Left lung (tissue), 10 donors: ENCODE results near the gene SMOC1. TPM values are rescaled to one million over a fixed set of nuclear protein-coding genes. Genes with fewer than 3 reads are reported as not detected.

Experiments used
- ATAC-seq: fragments of 200-7000 bp; cut with Tn5 transposase; one replicate; pipeline ENCODE4 v1.9.1; 2020; ENCODE audit warnings: moderate library complexity
- DNase-seq, 4 donors: peaks; one replicate each; pipeline ENCODE4 v3.0.0-alpha.2; 2013 to 2020
- H3K27ac ChIP-seq, 2 donors: fragments of 200-600 bp; sonication (generic) in 1 of 2; one replicate each; pipeline versions ENCODE4 v1.5.0 to v1.8.0; 2020 to 2021
- H3K27me3 ChIP-seq, 2 donors: fragments of 200-600 bp; sonication (generic) in 1 of 2; one replicate each; pipeline versions ENCODE4 v1.5.0 to v1.8.0; 2020 to 2021
- H3K36me3 ChIP-seq, 2 donors: fragments of 200-600 bp; sonication (generic) in 1 of 2; one replicate each; pipeline versions ENCODE4 v1.5.0 to v1.8.0; 2020 to 2021
- H3K4me1 ChIP-seq, 2 donors: fragments of 200-600 bp; one replicate each; pipeline ENCODE4 v1.8.0; 2021
- H3K4me3 ChIP-seq, 2 donors: fragments of 200-600 bp; sonication (generic) in 1 of 2; one replicate each; pipeline versions ENCODE4 v1.5.0 to v1.8.0; 2020 to 2021; ENCODE audit warnings: mild to moderate bottlenecking in 1 of 2
- H3K9me3 ChIP-seq, 2 donors: fragments of 200-600 bp; sonication (generic) in 1 of 2; one replicate each; pipeline versions ENCODE4 v1.5.0 to v1.8.0; 2020 to 2021
- CTCF ChIP-seq, 2 donors: fragments of 200-600 bp; sonication (generic) in 1 of 2; IDR thresholded peaks; one replicate each; pipeline versions ENCODE4 v1.5.0 to v1.8.0; 2021; ENCODE audit warnings: antibody characterized with exemption in 2 of 2
- intact Hi-C, 2 donors: fragments of 100-400 bp; cut with DNase I; formaldehyde crosslinking; loops; one replicate each; pipeline versions ENCODE4 v1.11.2 to v1.14.2; 2022
- polyA plus RNA-seq, 6 donors: library from polyadenylated mRNA; unstranded; fragments of 120-200 nt; gene quantifications; one replicate each; pipeline ENCODE4 v1.2.1, GENCODE V29; 2013; ENCODE audit not compliant: insufficient read length in 6 of 6
- total RNA-seq, 2 donors: library from RNA; stranded (reverse); fragmentation: NEBNext Ultra II Directional; extraction: Animal tissue kit (Norgen Biotek cat#: 25700); gene quantifications; one replicate each; pipeline ENCODE4 v1.2.1, GENCODE V29; 2021
- donor health status: DM: no; HTN: yes; CAD: no.
- donor health status: DM: no; HTN: no; CAD: no.

The SMOC1 gene
- total and polyA plus RNA-seq, 8 donors, result 0.20 to 2.3 (median 1.4) TPM

GRCh38 chr14:70021548-70022220 is 142.5 kb downstream of the SMOC1 start:
- Histone ChIP-seq H3K36me3 (no peaks in the 10 kb centered on the region), H3K27me3 (no peaks in the 10 kb centered on the region), H3K9me3 (no peaks in the 10 kb centered on the region), H3K4me1 (peaks cover 0 to 19% of the 10 kb centered on the region in 2 donors), H3K27ac (no peak overlapping the region), H3K4me3 (no peak overlapping the region)
- DNase-seq (no peak), ATAC-seq (no peak)
- TF ChIP-seq CTCF (IDR thresholded peaks at IDR 0.05), result no peak
- intact Hi-C loops, result loop anchor here in 1 of 2 donors (10.0 kb wide), 1 partner anchor 207 kb away; no protein-coding TSS in a partner anchor

GRCh38 chr14:70022771-70023445 is 143.7 kb downstream of the SMOC1 start:
- DNase-seq (no peak), ATAC-seq (no peak)
- intact Hi-C loops, result loop anchor here in 1 of 2 donors (10.0 kb wide), 1 partner anchor 208 kb away; no protein-coding TSS in a partner anchor
- Histone ChIP-seq H3K4me1 (peaks cover 0 to 19% of the 10 kb centered on the region in 2 donors), H3K4me3 (no peak overlapping the region), H3K27me3 (peaks cover 0 to 9% of the 10 kb centered on the region in 2 donors), H3K36me3 (no peaks in the 10 kb centered on the region), H3K9me3 (no peaks in the 10 kb centered on the region), H3K27ac (no peak overlapping the region)
- no peak for TF ChIP-seq CTCF (IDR thresholded peaks at IDR 0.05)

GRCh38 chr14:70023871-70024270 is 144.7 kb downstream of the SMOC1 start:
- ATAC-seq (no peak), DNase-seq (no peak)
- Histone ChIP-seq H3K9me3 (no peaks in the 10 kb centered on the region), H3K27ac (no peak overlapping the region), H3K36me3 (no peaks in the 10 kb centered on the region), H3K4me1 (peaks cover 0 to 13% of the 10 kb centered on the region in 2 donors), H3K27me3 (peaks cover 0 to 19% of the 10 kb centered on the region in 2 donors), H3K4me3 (no peak overlapping the region)
- intact Hi-C loops, result loop anchor here in 1 of 2 donors (10.0 kb wide), 1 partner anchor 209 kb away; no protein-coding TSS in a partner anchor
- no peak for TF ChIP-seq CTCF (IDR thresholded peaks at IDR 0.05)

GRCh38 chr14:70027785-70028428 is 148.7 kb downstream of the SMOC1 start:
- peak; percentile 86 to 92 for TF ChIP-seq CTCF (IDR thresholded peaks at IDR 0.05)
- H3K27ac ChIP-seq, result no peak overlapping the region
- no peaks in the 10 kb centered on the region for H3K4me1 ChIP-seq
- H3K36me3 ChIP-seq, result no peaks in the 10 kb centered on the region
- H3K4me3 ChIP-seq, result no peak overlapping the region
- DNase-seq, result peak; percentile 37 to 88 (median 64)
- H3K27me3 ChIP-seq, result peaks cover 0 to 31% of the 10 kb centered on the region in 2 donors
- intact Hi-C loops, result loop anchor here (5.0 to 10.0 kb wide), 2 partner anchors 211 to 213 kb away; no protein-coding TSS in a partner anchor
- ATAC-seq, result peak; percentile 93
- no peaks in the 10 kb centered on the region for H3K9me3 ChIP-seq
